Suprapubic skin (tissue), 4 donors: ENCODE data around the gene FRAS1.

Experiments
- EP300 ChIP-seq: sonication (generic); formaldehyde crosslinking; IDR thresholded peaks from one replicate; pipeline ENCODE4 v1.6.1; 2017; ENCODE audit warnings: antibody characterized with exemption
- POLR2A ChIP-seq, 2 donors: fragments of 450-650 bp; IDR thresholded peaks; one replicate each; pipeline ENCODE4 v1.6.1; 2017; ENCODE audit warnings: antibody characterized with exemption in 2 of 2, mild to moderate bottlenecking in 2 of 2, moderate library complexity in 2 of 2
- POLR2AphosphoS5 ChIP-seq, 3 donors: sonication (generic); formaldehyde crosslinking; IDR thresholded peaks; one replicate each; pipeline ENCODE4 v1.6.1; 2017; ENCODE audit warnings: antibody characterized with exemption in 3 of 3
- TF ChIP-seq, protein P1 (sequence below), 2 donors: fragments of 200-600 bp in 1 of 2; fragments of 450-650 bp in 1 of 2; sonication (generic) in 1 of 2; IDR thresholded peaks; one replicate each; pipeline ENCODE4 v1.5.1; 2016 to 2019; ENCODE audit warnings: antibody characterized with exemption in 2 of 2, mild to moderate bottlenecking in 1 of 2, moderate library complexity in 1 of 2

DNA sequence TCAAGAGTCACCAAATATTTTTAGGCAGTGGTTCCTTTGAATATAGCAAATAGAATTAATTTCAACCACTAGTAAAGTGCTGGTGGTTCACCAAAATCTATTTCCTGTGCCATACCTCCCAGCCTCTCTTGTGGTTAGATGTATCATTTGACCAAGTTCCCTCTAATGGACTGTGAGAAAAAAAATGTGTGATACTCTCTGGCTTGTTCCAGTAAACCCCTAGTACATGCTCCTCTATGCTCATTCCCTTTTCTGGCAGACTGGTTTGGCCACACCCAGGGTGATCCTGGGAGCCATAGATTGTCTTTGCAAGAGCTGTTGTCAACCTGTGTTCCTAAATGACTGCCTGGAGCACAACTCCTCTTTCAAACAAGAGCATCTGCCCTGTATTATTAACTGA lies 109.5 kb downstream of the FRAS1 start:
- TF ChIP-seq, protein P1, sequence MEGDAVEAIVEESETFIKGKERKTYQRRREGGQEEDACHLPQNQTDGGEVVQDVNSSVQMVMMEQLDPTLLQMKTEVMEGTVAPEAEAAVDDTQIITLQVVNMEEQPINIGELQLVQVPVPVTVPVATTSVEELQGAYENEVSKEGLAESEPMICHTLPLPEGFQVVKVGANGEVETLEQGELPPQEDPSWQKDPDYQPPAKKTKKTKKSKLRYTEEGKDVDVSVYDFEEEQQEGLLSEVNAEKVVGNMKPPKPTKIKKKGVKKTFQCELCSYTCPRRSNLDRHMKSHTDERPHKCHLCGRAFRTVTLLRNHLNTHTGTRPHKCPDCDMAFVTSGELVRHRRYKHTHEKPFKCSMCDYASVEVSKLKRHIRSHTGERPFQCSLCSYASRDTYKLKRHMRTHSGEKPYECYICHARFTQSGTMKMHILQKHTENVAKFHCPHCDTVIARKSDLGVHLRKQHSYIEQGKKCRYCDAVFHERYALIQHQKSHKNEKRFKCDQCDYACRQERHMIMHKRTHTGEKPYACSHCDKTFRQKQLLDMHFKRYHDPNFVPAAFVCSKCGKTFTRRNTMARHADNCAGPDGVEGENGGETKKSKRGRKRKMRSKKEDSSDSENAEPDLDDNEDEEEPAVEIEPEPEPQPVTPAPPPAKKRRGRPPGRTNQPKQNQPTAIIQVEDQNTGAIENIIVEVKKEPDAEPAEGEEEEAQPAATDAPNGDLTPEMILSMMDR (IDR thresholded peaks at IDR 0.05), result no peak
- TF ChIP-seq POLR2AphosphoS5 (IDR thresholded peaks at IDR 0.05) (no peak), POLR2A (IDR thresholded peaks at IDR 0.05) (no peak), EP300 (no peak)
